GM21367 (cell line): Measurements from ENCODE around the gene AOPEP.
"Not testable (repeated sequence)": the region's sequence is repeated elsewhere in the genome, so short reads cannot be mapped to it uniquely, and the experiment has no call there.

Experiments used
- ATAC-seq: cut with Tn5 transposase; IDR thresholded peaks from one replicate; pipeline ENCODE4 v1.9.1; 2021; ENCODE audit not compliant: unreplicated experiment

Gene AOPEP

DNA sequence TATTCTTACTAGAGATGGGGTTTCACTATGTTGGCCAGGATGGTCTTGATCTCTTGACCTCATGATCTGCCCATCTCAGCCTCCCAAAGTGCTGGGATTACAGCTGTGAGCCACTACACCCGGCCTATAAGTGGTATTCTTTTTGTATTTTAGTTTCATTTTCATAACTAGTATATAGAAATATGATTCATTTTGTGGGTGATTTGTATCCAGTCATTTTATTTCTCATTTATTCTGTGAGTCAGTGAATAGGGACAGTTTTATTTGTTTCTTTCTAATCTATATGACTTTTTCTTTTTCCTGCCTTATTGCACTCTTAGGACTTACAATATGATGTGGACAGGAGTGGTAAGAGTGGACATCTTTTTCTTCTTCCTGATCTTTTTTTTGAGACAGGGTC lies 112.9 kb downstream of the AOPEP start:
- ATAC-seq = no peak

DNA sequence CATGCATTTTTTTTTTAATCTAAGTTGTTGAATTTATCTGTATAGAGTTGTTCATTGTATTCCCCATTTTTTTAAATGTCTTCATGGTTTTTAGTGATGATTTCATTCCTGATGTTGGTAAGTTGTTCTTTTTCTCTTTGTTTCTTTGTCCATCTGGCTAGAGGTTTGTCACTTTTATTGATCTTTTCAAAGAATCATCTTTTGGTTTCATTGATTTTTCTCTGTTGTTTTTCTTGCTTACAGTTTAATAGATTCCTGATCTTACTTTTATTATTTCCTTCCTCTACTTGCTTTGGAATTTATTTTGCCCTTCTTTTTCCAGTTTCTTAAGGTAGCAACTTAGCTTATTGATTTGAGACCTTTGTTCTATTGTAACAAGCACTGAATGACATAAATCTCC lies 114.2 kb downstream of the AOPEP start:
- ATAC-seq = no peak

DNA sequence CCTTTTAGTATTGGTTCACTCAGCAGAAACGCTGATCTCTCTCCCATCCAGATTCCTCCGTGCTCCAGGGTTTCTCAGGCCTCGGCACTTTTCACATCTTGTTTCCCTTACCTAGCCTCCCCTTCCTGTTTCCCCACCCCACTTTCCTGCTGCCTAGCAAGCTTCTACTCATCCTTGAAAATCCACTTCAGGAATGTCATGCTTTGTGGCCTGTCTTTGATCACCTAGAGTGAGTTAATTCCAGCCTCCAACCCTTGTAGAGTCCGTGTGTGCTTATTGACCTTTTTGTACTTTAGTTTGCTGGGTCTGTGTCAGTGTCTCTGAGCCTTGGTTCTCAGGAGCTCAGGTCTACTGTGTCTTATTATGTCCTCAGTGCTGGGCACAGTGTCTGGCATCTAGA lies 116.6 kb downstream of the AOPEP start:
- ATAC-seq = no peak

DNA sequence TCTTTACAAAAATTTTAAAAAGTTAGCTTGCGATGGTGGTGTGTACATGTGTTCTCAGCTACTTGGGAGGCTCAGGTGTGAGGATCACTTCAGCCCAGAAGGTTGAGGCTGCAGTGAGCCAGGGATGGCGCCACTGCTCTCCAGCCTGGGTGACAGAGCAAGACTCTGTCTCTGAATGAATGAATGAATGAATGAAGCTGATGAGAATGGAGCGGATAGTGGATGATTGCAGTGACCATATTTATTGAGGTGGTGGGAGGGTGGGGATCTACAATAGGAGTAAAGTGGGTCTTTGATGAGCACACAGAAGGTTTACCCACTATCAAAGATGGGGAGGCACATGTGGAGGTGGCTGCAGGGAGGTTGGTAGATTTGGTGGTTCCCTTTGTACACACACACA lies 120.2 kb downstream of the AOPEP start:
- no peak for ATAC-seq

DNA sequence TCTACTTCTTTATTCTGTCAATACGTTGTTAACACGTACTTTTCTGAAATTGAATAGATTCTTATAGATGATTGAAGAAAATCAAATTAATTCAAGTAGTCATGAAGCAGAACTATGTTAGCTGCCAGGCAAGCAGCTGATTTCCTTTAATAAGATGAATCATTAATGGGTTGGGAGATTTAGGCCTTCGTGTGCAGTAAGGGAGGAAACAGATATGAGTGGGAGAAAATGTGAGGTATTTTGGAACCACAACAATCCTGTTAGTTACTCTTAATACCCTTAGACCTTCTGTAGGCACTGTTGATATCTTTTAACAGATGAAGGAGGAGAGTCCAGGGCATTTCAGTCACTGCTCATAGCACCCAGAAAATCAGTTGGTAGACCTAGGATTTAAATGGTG lies 121.0 kb downstream of the AOPEP start:
- ATAC-seq = no peak

DNA sequence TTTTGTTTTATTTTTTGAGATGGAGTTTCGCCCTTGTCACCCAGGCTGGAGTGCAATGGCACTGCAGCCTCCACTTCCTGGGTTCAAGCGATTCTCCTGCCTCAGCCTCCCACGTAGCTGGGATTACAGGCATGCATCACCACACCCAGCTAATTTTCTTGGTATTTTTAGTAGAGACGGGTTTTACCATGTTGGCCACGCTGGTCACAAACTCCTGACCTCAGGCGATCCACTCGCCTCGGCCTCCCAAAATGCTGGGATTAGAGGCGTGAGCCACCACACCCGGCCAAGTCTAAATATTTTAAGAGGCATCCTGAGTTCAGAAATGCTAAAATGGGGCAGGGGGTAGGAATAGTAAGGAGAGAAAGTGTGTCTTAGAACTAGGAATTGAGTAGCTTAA lies 122.3 kb downstream of the AOPEP start:
- ATAC-seq = not testable (repeated sequence)

DNA sequence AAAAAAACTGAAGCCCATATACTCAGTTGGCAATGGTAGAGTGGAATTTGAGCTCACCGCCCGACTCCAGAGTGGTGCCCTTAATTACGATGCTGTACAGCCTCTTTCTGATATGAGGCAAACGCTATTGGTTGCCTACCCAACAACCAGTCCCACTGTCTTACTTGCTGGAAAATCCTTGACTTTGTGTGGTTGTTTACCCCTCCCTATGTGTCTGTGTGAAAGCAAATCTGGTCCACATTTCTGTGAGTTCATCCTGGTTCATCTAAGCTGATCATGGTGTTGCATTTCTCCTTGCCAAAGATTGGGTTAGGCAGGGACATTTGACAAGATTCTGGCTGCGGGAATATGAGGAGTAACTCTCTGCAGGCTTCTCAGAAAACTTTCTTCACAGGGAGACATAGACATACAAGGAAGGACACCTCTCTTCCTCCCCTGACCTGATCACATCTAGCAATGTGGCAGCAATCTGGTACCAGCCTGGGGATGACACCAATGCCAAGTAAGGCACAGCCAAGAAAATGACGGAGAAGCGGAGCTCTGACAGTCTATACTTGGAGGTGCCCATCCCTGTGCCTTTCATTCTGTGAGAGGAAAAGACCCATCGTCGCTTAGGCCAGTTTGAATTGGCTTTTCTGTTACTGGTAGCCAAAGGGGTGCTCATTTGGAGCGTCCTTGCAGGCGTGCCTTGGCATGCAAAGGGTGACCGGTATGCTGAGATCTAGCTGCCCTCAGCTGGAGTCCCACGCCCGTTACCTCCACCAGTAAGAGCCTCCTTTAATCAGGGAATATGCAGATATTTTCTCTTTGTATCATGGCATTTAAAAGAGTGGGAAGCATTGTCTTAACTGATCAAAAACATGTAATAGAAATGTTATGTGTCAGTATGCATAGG lies 124.3 kb downstream of the AOPEP start:
- no peak for ATAC-seq

DNA sequence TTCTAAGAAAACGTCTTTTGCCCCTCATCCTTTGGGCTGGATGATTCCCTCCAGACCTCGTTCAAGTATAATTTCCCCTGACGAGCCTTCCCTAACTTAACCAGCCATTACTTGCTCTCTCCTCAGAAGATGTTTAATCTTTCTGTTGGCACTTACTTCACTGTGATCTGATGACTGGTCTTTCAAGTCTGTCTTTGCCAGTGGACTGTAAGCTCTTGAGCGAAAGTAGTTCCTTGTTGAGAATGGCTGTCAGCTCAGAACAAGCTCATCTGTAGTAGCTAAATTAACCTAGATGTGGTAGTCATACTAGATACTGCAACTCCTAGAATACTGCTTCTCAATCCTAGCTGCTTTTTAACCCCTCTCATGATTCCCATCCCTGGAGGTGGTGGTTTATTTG lies 125.0 kb downstream of the AOPEP start:
- ATAC-seq = no peak

DNA sequence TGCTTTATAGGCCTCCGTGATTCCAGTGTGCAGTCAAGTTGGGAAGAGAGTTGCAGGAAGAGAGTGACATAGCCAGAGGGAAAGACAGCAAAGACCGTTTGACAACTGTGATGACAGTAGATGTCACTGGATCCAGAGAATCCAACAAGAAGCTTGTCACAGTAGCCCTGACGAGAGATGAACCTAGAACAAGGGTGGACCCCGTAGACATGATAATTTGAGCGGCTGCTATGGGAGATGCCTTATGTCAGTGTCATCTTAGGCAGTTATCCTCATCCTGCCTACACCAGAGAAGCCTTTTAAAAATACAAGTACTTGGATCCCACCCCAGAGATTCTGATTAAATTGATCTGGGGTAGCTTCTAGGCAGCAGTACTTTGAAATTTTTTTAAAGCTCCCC lies 125.4 kb downstream of the AOPEP start:
- no peak for ATAC-seq

DNA sequence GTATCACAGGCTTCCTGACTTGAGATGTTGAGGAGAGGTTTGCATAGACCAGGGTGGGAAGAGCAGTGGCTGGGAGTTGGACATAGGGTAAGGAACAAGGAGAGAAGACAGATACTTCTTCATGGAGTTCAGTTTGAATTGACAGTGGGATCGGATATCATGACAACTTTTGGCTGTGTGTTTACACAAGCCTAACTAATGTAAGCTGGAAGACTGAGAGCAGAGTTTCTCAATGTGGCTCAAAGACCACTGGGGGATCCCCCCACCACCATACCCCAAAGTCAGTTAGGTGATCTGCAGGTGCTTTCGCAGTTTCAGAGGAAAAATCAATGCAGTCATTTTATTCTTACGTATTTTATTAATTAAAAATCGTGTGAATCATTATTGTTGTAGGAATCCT lies 125.9 kb downstream of the AOPEP start:
- no peak for ATAC-seq

DNA sequence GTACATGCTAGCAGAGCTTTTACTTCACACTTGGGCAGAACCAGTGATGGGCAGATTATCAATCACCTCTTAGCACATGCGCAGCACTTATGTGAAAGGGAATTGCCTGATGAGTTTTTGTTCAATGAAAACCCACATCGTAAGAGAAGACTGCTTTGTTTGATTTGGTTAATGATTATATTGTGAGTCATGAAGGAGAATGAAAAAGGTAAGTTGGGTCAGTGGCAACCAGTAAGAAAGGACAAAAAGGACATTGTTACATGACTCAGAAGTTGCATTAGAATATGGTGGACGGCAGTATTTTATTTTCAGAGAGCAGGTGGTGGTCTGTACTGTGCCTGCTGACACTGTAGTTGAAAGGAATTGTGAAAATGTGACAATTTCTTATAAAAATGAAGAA lies 127.4 kb downstream of the AOPEP start:
- ATAC-seq = no peak

DNA sequence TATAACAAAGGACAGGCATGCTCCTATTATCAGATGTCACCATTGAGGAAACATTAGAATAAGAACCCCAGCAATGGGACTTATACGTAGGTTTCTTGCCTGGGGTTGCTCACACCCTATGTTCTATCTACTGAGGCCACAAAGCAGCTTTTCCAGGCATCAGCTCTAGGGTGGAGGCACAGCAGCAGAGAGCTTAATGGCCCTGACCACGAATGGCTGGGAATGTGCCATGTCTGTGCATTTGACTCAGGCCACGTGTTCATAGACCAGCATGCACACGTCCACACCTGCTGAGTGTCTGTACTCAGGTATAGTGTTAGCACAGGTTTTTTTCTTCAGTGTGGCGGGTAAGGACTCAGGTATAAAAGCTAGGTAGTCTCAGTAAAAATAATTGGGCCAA lies 129.4 kb downstream of the AOPEP start:
- no peak for ATAC-seq

DNA sequence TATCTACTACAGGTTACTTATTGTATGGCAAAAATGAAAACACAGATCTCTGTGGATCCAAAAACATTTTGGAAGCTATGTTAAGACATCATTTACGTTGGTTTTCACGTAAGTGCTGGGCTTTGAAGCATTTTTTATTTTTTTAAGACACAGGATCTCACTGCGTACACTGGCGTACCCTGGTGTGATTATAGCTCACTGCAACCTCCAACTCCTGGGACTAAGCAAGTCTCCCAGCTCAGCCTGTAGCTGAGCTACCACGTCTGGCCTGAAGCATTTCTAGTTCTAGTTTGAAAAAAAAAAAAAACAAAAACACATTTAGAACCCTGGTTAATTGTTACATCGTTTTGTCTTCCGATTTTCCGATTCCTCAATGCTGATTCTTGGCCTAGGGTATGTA lies 131.3 kb downstream of the AOPEP start:
- ATAC-seq = no peak

DNA sequence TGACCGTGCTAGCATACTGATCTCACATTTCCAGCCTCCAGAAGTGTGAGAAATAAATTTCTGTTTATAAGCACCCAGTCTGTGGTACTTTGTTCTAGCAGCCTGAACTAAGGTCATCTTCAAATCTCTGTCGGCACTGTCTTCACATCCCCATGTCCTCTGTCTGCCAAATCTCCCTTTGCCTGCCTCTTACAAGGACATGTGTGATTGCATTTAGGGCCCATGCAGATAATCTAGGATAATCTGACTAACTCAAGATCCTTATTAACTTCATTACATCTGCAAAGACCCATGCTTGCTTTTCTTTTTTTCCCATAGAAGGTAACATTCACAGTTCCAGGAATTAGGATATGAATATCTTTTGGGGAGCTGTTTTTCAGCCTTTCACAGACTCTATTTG lies 132.7 kb downstream of the AOPEP start:
- ATAC-seq = no peak

DNA sequence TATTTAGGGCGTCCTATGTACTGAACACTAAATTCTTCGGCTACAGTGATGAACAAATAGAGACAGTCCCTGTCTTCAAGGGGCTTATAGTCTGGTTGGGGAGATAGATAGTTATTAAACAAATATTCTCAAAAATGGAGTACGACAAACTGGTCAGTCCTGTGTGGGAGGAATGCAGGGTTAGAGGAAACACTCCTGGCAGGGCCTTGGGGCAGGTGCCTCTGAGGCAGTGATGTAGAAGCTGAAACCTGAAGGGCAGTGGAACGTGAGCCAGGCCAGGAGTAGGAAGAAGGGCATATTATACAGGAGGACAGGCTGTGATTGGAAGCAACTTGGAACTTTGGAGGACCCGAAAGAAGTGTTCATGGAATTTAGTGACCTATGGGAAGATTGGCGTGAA lies 133.4 kb downstream of the AOPEP start:
- ATAC-seq = no peak

DNA sequence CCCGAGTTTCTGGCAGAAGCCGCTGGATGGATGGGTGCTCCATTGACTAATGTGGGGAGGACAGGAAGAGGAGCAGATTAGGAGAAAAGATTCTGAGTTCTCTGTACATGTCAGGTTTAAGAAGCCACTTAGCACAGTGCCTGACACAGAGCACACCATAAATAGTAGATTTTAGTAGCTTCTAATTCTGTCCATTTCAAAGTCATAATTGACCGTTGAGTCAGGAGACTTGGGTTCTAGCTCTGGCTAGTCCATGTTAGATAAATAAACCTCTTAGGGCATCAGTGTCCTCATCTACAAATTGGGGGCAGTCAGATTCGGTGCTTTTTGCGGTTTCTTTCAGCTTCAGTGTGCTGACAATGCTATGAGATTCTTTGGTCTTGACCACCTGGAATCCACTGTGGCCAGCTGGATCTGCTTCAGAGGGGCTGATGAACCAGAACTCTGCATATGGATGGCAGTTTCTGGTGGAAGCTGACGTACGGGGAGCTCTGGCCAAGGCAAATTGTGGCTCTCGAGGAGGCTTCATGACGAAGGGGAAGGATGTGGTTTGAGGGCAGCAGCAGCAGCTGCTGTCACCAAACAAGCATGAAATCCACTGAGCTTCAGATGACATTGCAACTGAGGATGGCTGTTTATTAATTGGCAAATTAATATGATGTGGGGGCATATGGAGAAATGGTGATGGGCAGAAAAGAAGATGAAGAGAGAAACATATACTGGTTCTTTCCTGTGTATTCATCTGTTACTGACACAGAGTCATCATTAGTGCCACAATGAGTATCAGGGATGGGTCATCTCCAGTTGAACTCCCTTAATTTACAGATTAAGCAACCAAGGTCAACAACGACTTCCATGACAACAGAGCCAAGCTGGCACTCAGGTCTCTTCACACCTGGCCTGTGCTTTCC lies 134.4 kb downstream of the AOPEP start:
- ATAC-seq = peak; percentile 91

DNA sequence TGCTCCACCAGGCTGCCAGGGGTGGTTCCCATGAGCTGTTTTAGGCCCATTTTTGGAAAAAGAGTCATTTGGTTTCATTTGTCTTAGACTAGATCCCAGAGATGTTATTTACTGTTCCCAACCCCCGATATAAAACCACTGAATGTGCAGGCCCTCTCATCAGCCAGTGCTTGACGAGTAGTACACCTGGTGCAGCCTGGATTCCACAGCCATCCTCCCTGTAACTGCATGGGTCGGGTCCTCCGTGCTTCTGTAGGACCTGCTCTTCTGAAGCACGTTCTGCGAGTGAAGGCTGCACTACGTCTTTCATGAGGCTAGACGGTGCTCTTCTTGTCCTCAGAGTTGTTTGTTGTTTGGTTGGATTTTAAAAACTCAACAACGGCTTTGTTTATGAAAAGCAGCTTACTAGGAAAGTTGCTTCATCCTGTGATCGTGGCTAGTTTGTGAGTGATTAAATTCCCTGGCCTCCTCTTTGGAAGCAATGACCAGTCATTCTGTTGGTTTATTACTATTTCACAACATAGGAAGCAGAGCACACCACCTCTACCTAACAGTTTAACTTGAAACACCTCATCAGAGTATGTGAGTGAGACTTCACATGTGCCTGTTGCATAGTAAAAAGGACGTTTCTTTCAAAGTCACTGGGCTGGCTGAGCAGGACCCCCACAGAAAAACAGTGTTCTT lies 135.2 kb downstream of the AOPEP start:
- no peak for ATAC-seq

DNA sequence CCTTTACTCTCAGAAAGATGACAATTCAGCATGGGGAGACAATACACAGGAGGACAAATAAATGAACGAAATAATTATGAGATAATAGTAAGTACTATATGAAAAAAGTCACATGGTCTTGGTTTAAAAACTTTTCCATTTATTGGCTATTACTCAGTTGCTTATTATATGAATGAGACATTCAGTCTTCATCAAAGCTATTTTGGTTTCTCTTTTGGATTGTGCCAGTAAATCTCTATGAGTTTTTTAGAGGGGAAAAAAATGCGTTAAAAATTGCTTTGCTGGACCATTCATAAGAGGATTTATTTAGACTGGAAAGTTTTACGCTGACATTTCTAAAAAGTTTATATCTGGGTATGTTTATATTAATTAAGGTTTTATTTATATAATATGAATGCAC lies 137.7 kb downstream of the AOPEP start:
- no peak for ATAC-seq

DNA sequence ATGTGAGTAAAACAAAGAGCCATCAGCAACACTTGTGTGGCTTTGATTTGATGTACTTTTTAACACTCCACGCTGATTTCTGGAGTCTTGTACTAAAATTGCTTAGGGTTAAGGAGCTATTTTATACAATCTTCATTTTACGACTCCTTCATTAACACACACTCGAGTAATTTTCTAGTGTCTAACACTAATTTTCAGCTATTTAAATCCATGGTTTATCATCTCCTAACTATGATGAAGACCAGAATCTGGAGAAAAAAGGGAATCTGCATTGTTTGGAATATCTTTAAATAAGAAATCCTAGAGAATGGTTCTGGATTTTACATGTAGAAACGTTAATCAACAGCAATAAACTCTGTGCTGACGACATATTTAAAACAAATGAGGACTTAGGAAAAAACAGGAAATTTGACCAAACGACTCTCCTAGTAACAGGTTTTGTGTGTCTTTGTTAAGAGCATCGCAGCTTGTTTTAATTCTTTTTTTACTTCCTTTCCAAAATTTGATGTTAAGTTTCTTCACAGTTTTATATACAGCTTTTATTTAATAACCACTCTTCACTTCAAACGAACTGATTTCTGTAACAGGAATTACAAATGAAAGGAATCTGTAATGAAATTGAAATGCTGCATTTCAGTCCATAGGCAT lies 138.5 kb downstream of the AOPEP start:
- no peak for ATAC-seq

DNA sequence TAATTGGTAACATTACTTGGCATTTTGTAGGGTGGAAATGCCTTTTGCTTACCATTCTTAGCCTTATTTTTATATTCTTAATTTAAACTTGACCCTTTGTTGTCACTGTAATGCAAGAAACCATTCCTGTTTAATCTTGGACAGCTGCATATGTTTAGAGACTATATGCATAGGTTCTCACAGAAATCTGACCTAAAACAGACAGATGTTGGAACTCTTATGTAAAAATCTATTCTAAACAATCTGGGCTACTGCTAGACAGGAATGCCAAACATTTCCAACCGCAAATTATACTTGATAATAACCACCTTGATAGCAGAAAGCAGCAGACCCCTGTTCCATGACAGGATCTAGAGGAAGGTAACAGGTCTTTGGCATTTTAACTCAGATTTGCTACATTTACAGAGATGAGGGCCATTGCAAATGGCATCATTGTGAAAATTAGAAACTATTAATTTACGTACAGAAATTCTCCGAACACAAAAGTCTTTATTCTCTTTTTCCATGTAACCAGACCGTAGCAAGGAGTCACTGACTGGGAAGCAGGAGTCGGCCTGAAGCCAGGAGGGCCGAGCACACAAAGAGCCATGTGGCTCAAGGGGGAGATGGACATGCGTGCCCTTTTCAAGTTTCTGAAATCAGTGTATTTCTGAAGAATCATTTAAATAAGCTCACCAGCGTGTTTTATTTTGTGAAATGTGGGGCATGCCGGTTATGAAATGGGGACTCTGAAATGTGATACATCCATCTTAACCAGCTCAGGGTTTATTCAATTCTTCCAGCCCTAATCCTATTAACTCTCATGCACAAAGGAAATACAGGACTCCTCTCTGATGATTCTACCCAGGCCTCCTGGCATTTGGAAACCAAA lies 139.3 kb downstream of the AOPEP start:
- no peak for ATAC-seq
